Midbrain (tissue), 1 donor: ENCODE results near the gene GSTT2.
"Not testable (repeated sequence)": the region's sequence is repeated elsewhere in the genome, so short reads cannot be mapped to it uniquely, and the experiment has no call there.

ENCODE experiments used
- DNase-seq: peaks from one replicate; lab custom pipeline; 2025; lab: John Stamatoyannopoulos, UW

GSTT2 gene

DNA sequence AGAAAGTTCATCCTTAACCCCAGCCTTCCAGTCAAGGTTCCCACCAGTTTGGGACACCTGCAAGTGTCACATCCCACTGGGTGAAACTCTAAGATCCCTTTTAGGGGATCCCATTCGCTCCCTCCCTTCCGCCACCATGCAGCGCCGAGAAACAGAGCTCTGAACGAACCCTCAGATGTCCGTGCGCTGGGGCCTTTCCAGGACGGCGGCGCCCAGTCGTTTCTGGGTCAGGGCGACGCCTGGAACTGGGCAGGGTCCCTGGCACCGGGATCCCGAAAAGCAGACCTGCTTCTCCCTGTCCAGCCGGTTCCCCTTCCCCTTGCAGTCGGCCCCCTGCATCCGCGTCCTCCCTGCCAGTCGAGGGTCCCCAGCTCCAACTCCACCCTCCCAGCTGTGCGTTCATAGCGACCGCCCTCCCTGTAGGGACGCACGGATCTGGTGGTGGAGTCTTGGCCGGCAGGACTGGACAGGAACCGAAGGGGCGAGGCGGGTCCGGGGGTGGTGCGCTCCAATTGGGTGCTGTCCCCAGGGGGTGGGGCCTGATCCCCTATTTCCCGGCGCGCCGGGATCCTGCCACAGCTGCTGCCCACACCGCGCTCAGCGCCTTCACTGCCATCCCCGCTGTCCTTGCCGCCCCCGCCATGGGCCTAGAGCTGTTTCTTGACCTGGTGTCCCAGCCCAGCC, at the start of gene GSTT2:
GSTT2 (plus strand) TSS at position 578 of the 684 bp plus-strand sequence.
- not testable (repeated sequence) for DNase-seq

DNA sequence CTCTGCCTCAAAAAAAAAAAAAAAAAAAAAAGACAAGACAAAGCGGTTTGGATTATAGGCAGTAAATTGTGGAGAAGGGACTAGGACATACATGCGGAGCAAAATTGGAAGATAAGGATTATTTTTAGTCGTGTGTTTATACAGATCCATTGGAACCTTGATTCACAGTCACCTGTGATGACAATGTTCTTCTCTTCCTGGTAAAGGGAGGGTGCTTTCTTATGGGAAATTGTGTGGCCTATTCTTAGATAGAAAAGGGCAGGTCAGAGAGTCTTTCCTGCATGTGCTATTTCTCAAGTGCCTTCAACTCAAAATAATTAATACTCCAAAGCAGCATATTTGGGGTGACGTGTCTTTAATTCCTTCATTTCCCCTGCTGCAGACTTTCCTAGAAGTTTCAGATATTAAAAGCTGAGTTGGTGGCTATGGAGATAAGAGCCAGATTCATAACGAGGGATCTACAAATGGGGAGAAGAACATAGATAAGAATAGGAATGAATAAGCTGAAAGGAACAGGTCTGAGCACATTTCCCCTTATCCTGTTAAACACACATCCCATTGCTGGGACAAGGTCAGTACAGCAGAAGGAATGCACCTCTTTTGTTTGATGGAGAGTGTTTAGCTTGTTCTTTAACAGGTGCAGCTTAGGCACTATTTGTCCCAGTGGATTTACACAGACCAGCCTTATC, 41.5 kb upstream of the GSTT2 start:
- DNase-seq, result no peak

GRCh38 chr22:23939017-23939357, 40.9 kb upstream of the GSTT2 start:
- no peak for DNase-seq

DNA sequence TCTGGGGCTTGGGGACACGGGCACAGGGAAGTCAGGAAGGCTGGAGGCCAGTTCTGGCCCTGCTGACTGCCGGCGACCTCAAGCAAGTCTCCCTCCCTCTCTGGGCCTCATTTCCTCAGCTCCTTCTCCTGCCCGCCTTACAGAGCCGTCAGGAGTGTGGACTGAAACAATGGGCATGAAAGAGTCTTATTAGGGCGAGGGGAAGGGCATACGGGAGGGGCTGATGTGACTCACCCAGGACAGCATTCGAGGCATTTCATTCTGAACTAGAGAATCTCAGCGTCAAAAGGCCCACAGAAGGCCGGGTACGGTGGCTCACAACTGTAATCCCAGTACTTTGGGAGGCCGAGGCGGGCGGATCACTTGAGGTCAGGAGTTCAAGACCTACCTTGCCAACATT, 39.8 kb upstream of the GSTT2 start:
- not testable (repeated sequence) for DNase-seq

DNA sequence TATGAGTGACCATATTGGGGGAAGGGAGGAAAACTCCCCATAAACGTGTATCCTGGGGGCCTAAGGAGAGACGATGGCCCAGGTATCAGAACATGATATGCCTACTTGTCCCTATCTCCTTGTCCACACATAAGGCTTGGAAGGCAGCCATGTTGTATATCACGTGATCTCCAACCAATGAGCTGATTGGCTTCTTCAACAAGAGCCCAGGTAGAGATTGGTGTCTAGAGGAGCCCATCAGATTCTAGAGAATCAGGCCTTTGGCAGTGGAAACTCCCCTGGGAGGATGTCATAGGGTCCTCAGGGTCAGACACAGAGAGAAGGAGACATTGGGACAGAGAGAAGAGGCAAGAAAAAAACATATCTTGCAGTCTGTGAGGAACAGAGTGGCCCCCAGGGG, 32.5 kb upstream of the GSTT2 start:
- not testable (repeated sequence) for DNase-seq

DNA sequence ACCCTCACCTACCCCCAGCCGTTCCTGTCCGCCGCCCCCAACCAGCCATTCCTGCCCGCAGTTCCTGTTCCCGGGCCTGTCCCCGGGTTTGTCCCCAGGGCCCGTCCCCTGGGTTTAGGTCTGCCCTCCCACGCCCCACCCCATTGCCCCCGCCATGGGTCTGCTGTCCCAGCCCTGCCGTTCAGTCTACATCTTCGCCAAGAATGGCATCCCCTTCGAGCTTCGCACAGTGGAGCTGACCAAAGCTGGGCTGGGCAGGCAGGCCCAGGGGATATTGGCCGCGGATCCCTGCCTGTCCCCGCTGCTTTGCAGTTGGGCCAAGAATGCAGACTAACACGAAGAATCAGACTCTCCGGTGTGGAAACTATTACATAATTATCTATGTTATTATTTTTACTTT, 30.2 kb upstream of the GSTT2 start:
- DNase-seq, result not testable (repeated sequence)

- DNase-seq, result not testable (repeated sequence)
These were observed 28.6 kb upstream of the GSTT2 start for GRCh38 chr22:23951383-23951782.

- DNase-seq, result not testable (repeated sequence)
These were observed 27.0 kb upstream of the GSTT2 start for GRCh38 chr22:23952794-23953405.

- not testable (repeated sequence) for DNase-seq
These were observed 26.4 kb upstream of the GSTT2 start for GRCh38 chr22:23953485-23953884.

GRCh38 chr22:23954193-23954990, 25.5 kb upstream of the GSTT2 start:
- DNase-seq, result not testable (repeated sequence)

DNA sequence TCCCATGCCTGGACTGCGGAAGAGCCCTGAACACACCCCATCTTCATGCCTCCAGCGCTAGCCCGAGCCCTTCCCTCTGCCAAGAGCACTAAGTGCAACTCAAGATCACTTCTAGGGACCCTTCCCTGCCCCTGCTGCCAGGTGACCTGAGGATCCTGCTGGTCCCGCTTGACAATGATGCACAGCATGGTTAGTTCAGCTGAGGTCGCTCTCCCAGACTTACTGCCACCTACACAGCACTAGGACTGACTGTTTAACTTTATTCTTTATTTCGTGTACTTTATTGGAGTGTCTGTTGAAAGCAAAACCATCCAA, 25.0 kb upstream of the GSTT2 start:
- DNase-seq, result not testable (repeated sequence)

GRCh38 chr22:23955886-23956285, 24.0 kb upstream of the GSTT2 start:
- DNase-seq, result not testable (repeated sequence)

DNA sequence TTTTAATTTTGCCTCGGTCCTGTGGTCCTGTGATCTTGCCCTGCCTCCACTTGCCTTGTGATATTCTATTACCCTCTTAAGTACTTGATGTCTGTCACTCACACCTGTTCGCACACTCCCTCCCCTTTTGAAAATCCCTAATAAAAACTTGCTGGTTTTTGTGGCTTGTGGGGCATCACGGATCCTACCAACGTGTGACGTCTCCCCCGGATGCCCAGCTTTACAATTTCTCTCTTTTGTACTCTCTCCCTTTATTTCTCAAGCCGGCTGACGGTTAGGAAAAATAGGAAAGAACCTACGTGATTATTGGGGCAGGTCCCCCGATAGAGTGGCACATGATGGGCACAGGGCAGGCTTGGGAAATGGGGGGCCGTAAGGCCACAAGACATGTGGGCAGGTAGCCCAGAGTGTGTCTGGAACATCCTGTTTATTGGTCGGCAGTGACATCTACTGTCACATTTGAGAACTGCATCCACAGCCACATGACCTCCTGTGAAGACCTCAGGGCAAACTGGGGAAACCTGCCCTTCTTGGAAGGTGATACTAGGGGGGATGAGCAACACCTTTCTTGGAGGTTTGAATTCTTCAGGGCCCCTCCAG, 23.5 kb upstream of the GSTT2 start:
- DNase-seq, result peak; percentile 89

DNA sequence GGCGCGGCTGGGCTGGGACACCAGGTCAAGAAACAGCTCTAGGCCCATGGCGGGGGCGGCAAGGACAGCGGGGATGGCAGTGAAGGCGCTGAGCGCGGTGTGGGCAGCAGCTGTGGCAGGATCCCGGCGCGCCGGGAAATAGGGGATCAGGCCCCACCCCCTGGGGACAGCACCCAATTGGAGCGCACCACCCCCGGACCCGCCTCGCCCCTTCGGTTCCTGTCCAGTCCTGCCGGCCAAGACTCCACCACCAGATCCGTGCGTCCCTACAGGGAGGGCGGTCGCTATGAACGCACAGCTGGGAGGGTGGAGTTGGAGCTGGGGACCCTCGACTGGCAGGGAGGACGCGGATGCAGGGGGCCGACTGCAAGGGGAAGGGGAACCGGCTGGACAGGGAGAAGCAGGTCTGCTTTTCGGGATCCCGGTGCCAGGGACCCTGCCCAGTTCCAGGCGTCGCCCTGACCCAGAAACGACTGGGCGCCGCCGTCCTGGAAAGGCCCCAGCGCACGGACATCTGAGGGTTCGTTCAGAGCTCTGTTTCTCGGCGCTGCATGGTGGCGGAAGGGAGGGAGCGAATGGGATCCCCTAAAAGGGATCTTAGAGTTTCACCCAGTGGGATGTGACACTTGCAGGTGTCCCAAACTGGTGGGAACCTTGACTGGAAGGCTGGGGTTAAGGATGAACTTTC, 18.7 kb upstream of the GSTT2 start, which contains the start of gene GSTT2B:
GSTT2B (minus strand) TSS at position 112 of the 688 bp plus-strand sequence; CDS start at position 48, 64 bp downstream.
- DNase-seq, result not testable (repeated sequence)

DNA sequence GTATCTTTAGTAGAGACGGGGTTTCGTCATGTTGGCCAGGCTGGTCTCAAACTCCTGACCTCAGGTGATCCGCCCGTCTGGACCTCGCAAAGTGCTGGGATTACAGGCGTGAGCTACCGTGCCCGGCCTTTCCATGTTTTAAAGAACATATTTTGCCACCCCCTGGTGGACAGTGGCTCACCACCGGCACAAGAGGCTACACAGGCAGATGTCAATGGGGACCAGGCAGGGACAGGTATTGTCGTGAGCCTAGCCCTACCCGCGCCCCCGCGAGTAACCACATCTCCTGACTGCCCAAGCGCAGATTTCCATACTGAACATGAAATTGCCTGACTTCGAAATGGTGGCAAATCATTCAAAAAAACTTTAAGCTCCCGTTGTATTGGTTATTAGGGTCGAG, 13.8 kb upstream of the GSTT2 start:
- DNase-seq, result not testable (repeated sequence)

- DNase-seq, result not testable (repeated sequence)
These were observed 13.4 kb upstream of the GSTT2 start, which contains the start of gene DDTL for GRCh38 chr22:23966568-23966967. Gene DDTL, plus strand, starts transcription at chr22:23966888. Its CDS starts 27 bp downstream, at chr22:23966915.

GRCh38 chr22:23969071-23969470, 10.9 kb upstream of the GSTT2 start:
- DNase-seq, result no peak

DNA sequence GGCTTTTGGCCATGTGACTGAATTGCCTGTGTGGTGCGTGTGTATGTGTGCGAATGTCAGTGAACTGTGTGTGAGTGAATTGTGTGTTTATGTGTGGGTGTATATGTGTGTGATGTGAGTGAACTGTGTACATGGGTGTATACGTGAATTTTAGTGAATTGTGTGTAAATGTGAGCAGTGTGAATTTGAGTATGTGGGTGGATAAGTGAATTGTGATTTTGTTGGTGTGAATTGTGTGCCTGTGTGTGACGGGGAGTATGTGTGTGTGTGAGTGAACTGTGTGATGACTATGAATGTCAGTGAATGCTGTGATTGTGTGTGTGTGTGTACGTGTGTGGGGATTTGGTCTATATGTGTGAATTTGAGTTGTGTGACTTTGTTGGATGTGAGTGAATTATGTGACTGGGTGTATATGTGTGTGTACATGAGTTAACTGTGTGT, 9.7 kb upstream of the GSTT2 start:
- no peak for DNase-seq

DNA sequence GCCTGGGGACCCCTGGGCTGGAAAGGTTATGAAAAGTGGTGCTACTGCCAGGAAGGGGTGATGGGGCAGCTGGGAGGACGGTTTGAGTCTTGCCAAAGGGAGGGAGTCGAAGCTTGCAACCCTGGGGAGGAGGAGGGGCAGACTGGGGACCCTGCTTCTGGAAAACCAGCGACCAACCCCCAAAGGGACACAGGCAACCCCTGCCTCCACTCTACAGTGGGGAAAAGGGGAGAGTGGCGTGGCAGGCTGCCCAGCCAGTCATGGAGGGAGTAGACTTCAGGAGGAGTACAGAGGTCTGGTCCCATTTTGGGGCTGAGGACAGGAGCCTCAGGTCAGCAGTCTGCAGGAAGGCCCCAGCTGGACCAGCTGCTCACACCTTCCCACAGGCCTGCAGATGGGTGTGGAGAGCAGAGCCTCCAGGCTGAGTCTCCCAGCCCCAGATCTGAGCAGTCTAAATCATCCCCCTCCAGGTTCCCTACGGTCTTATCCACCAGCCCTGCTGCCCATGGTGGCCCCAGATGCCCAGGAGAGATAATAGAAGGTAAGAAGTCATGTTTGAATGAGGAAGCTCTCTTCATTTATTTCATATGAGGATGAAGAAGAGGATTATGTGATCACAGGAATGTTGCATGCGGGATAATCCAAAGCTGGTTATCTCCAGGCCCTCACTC, 9.0 kb upstream of the GSTT2 start:
- DNase-seq, result no peak

- DNase-seq, result not testable (repeated sequence)
These were observed 8.0 kb upstream of the GSTT2 start for GRCh38 chr22:23971927-23972326.
